Endothelial cell of umbilical vein (primary cell): ENCODE measurements around the gene ZNF10. TPM values are rescaled to one million over a fixed set of nuclear protein-coding genes. Genes with fewer than 3 reads are reported as not detected.

Experiments
- BruUV-seq: library from RNA; stranded (reverse); fragments of 400-500 nt; replicated peaks from 2 replicates; lab custom pipeline; 2021; lab: Mats Ljungman, UMichigan
- CTCF ChIA-PET: fragments of 300-600, 350-600 bp; sonication (Branson Sonifier 250); formaldehyde crosslinking; loops from one replicate; lab custom pipeline; 2021; ENCODE audit warnings: antibody characterized with exemption, inconsistent platforms; lab: Charles Lee
- POLR2A ChIA-PET: fragments of 300-600, 350-600 bp; sonication (Branson Sonifier 250); formaldehyde crosslinking; loops from one replicate; lab custom pipeline; 2021; ENCODE audit warnings: antibody characterized with exemption, inconsistent platforms; lab: Charles Lee
- DNase-seq: peaks from one replicate; pipeline ENCODE4 v3.0.0-alpha.2; 2011; ENCODE audit warnings: low read depth, low spot score
- FAIRE-seq: peaks from 2 replicates; lab custom pipeline; 2011; peaks lifted over from hg19 to GRCh38; lab: Jason Lieb, UNC
- H2AFZ ChIP-seq: 2 replicates; pipeline ENCODE4 v1.6.0; 2012; ENCODE audit warnings: low read depth, low read length, control low read depth, inconsistent platforms
- H3K27ac ChIP-seq: 2 replicates; pipeline ENCODE4 v1.5.1; 2011; ENCODE audit warnings: low read depth, mild to moderate bottlenecking, control low read depth, low read length, moderate library complexity; ENCODE audit not compliant: insufficient read depth
- H3K27me3 ChIP-seq, 2 experiments: 2 replicates each; pipeline versions ENCODE4 v1.6.0 to v1.6.1; 2011; ENCODE audit warnings: low read length in 2 of 2, mixed read lengths in 1 of 2; ENCODE audit not compliant: control insufficient read depth in 2 of 2, insufficient read depth in 2 of 2
- H3K36me3 ChIP-seq, 2 experiments: 2 replicates in 1 of 2; 3 replicates in 1 of 2; pipeline ENCODE4 v1.5.1; 2011; ENCODE audit warnings: low read length in 2 of 2, mild to moderate bottlenecking in 1 of 2, moderate library complexity in 1 of 2; ENCODE audit not compliant: control insufficient read depth in 2 of 2, insufficient read depth in 2 of 2; ENCODE audit errors: extremely low read depth in 1 of 2
- H3K4me1 ChIP-seq: 3 replicates; pipeline ENCODE4 v1.5.1; 2011; ENCODE audit warnings: mild to moderate bottlenecking, low read length; ENCODE audit not compliant: control insufficient read depth, insufficient read depth; ENCODE audit errors: extremely low read depth
- H3K4me2 ChIP-seq: 2 replicates; pipeline ENCODE4 v1.6.1; 2011; ENCODE audit warnings: low read length, control low read depth, mixed read lengths; ENCODE audit not compliant: insufficient read depth
- H3K4me3 ChIP-seq, 3 experiments: fragments of 200-600 bp in 1 of 3; sonication (generic), shearing (Covaris generic) in 1 of 3; replicated peaks in 1 of 3; 2 replicates each; pipeline ENCODE4 v1.5.1; 2011 to 2016; ENCODE audit warnings: control low read depth in 3 of 3, low read length in 3 of 3, mild to moderate bottlenecking in 2 of 3, inconsistent platforms in 1 of 3, low read depth in 1 of 3, moderate library complexity in 1 of 3; ENCODE audit not compliant: insufficient read depth in 1 of 3
- H3K79me2 ChIP-seq: 2 replicates; pipeline ENCODE4 v1.6.0; 2012; ENCODE audit warnings: low read length, inconsistent platforms; ENCODE audit not compliant: control insufficient read depth, insufficient read depth
- H3K9ac ChIP-seq: replicated peaks from 2 replicates; pipeline ENCODE3; 2011; ENCODE audit warnings: low read length, control low read depth; ENCODE audit not compliant: insufficient read depth; ENCODE audit errors: extremely low read depth
- H3K9me1 ChIP-seq: replicated peaks from 3 replicates; pipeline ENCODE4 v1.6.0; 2011; ENCODE audit warnings: mild to moderate bottlenecking, low read length; ENCODE audit not compliant: control insufficient read depth, insufficient read depth; ENCODE audit errors: extremely low read depth
- H3K9me3 ChIP-seq: replicated peaks from 2 replicates; pipeline ENCODE4 v1.5.1; 2012; ENCODE audit warnings: low read length, inconsistent platforms; ENCODE audit not compliant: control insufficient read depth, insufficient read depth
- H4K20me1 ChIP-seq: replicated peaks from 2 replicates; pipeline ENCODE3; 2011; ENCODE audit warnings: mild to moderate bottlenecking, low read length; ENCODE audit not compliant: control insufficient read depth, insufficient read depth; ENCODE audit errors: extremely low read depth
- EZH2 ChIP-seq: IDR thresholded peaks from 2 replicates; pipeline ENCODE4 v1.6.1; 2012; ENCODE audit warnings: borderline replicate concordance, low read depth, mild to moderate bottlenecking, moderate library complexity, low read length, inconsistent platforms; ENCODE audit not compliant: severe bottlenecking
- FOS ChIP-seq: IDR thresholded peaks from 2 replicates; pipeline ENCODE4 v1.6.1; 2011; ENCODE audit warnings: mild to moderate bottlenecking, low read length, moderate library complexity, borderline replicate concordance; ENCODE audit not compliant: insufficient read depth
- GATA2 ChIP-seq: IDR thresholded peaks from 2 replicates; pipeline ENCODE4 v1.7.0; 2011; ENCODE audit warnings: low read depth, mild to moderate bottlenecking, moderate library complexity, mixed read lengths, low read length; ENCODE audit not compliant: insufficient read length, insufficient read depth
- JUN ChIP-seq: IDR thresholded peaks from 2 replicates; pipeline ENCODE4 v1.6.1; 2011; ENCODE audit warnings: borderline replicate concordance, low read depth; ENCODE audit not compliant: insufficient read length, insufficient read depth
- MYC ChIP-seq: IDR thresholded peaks from one replicate; pipeline ENCODE4 v1.6.1; 2011; ENCODE audit warnings: mild to moderate bottlenecking, low read depth, low read length
- POLR2A ChIP-seq: IDR thresholded peaks from 2 replicates; pipeline ENCODE4 v1.6.1; 2012; ENCODE audit warnings: low read depth, mild to moderate bottlenecking, control low read depth, low read length
- POLR2AphosphoS5 ChIP-seq: IDR thresholded peaks from 2 replicates; pipeline ENCODE4 v1.6.1; 2012; ENCODE audit warnings: low read depth, mild to moderate bottlenecking, control low read depth, low read length, moderate library complexity; ENCODE audit not compliant: insufficient read depth
- dilution Hi-C: fragments of 300-500 bp; cut with MboI; formaldehyde crosslinking; loops from one replicate; pipeline ENCODE4 v1.15.0; 2019; ENCODE audit warnings: low sequenced_read_pairs; ENCODE audit not compliant: extremely low pct_ligation_motif_present
- intact Hi-C: fragments of 100-400 bp; cut with micrococcal nuclease; formaldehyde crosslinking; loops from one replicate; pipeline ENCODE4 v1.10.0; 2022
- polyA plus RNA-seq, 4 experiments: library from polyadenylated mRNA; depleted of rRNA in 3 of 4; stranded (reverse) in 3 of 4; unstranded in 1 of 4; fragments of >200 nt; gene quantifications; 2 replicates each; pipeline versions ENCODE4 v1.2.1 to v1.2.3, GENCODE V29; 2011 to 2012; ENCODE audit warnings: missing spikeins in 1 of 4
- total RNA-seq: library from RNA; stranded (reverse); gene quantifications from 2 replicates; pipeline ENCODE4 v1.2.3, GENCODE V29; 2021
- TF ChIP-seq, protein P1 (sequence below), 2 donors: IDR thresholded peaks; 1 replicate in 1 of 2; 2 replicates in 1 of 2; pipeline ENCODE4 v1.5.1; 2011; ENCODE audit warnings: low read length in 2 of 2, mild to moderate bottlenecking in 2 of 2, moderate library complexity in 2 of 2, control low read depth in 1 of 2, inconsistent platforms in 1 of 2, low read depth in 1 of 2; ENCODE audit not compliant: insufficient read depth in 1 of 2; ENCODE audit errors: extremely low read depth in 1 of 2
- TF ChIP-seq, protein P2 (sequence below): IDR thresholded peaks from 2 replicates; pipeline ENCODE4 v1.6.1; 2011; ENCODE audit not compliant: insufficient read depth, insufficient read length

ZNF10 gene
- total and polyA plus RNA-seq, 2 donors (not counting 3 experiments of a cell fraction or from before 2014, with no cell fraction given) = 3.7 to 5.8 TPM

DNA sequence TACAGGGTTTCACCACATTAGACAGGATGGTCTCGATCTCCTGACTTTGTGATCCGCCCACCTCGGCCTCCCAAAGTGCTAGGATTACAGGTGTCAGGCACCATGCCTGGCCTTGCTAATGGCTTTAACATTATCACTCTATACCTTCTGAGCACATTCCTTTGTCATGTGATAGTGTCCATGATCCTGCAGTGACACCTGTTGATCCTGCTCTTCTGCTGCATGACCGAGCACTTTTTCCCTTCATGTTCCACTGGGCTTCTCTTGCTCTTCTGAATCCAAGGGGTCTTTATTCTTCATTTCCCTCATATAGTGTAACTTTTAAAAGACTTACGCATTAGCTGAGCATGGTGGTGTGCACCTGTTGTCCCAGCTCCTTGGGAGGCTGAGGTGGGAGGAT, 62.4 kb downstream of the ZNF10 start:
- dilution Hi-C loops = no loop called here
- Histone ChIP-seq H3K36me3 (peaks cover 15 to 45% of the 10 kb centered on the region in 2 experiments), H4K20me1 (no peaks in the 10 kb centered on the region), H3K9ac (no peak overlapping the region), H3K9me1 (no peaks in the 10 kb centered on the region), H3K79me2 (no peaks in the 10 kb centered on the region), H3K27me3 (no peaks in the 10 kb centered on the region), H2AFZ (no peak overlapping the region), H3K4me2 (no peak overlapping the region), H3K4me3 (no peak overlapping the region), H3K4me1 (no peaks in the 10 kb centered on the region), H3K9me3 (peaks cover 9% of the 10 kb centered on the region), H3K27ac (no peak overlapping the region)
- BruUV-seq = no TSS peak
- ChIA-PET POLR2A (no interaction called here), CTCF (no interaction called here)
- DNase-seq (no peak), FAIRE-seq (no peak)
- TF ChIP-seq EZH2 (no peak), POLR2A (no peak), POLR2AphosphoS5 (no peak), FOS (no peak), MYC (no peak), GATA2 (no peak), JUN (no peak)
- TF ChIP-seq, protein P1, sequence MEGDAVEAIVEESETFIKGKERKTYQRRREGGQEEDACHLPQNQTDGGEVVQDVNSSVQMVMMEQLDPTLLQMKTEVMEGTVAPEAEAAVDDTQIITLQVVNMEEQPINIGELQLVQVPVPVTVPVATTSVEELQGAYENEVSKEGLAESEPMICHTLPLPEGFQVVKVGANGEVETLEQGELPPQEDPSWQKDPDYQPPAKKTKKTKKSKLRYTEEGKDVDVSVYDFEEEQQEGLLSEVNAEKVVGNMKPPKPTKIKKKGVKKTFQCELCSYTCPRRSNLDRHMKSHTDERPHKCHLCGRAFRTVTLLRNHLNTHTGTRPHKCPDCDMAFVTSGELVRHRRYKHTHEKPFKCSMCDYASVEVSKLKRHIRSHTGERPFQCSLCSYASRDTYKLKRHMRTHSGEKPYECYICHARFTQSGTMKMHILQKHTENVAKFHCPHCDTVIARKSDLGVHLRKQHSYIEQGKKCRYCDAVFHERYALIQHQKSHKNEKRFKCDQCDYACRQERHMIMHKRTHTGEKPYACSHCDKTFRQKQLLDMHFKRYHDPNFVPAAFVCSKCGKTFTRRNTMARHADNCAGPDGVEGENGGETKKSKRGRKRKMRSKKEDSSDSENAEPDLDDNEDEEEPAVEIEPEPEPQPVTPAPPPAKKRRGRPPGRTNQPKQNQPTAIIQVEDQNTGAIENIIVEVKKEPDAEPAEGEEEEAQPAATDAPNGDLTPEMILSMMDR (IDR thresholded peaks at IDR 0.05; ENCODE audit: extremely low read depth in 1 of 2, insufficient read depth in 1 of 2, low read depth in 1 of 2, low read length in 2 of 2) = no peak
- TF ChIP-seq, protein P2, sequence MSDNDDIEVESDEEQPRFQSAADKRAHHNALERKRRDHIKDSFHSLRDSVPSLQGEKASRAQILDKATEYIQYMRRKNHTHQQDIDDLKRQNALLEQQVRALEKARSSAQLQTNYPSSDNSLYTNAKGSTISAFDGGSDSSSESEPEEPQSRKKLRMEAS = no peak
- intact Hi-C loops = no loop called here
